ENCODE results near the gene ILDR2.

DNA sequence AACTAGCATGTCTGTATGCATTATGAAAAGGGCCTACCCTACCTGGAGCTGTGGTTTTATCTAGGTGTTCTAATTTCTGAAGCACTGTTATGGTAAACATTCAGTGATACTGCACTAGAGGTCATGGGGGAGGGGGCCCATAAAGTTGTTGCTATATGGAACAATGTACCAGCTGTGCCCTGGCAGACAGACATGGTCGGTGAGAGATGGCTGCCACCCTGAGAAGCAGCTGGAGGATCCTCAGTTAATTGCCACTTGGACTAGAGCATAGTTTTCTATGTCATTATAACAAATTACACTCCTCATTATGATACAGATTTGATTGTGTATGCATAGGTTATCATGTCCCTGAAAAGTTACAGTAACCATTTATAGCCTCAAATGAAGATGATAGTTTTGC lies 45.4 kb downstream of the ILDR2 start:
- no peak for TF ChIP-seq EZH2 (IDR thresholded peaks at IDR 0.05; ENCODE audit: low read length, missing control alignments)
- TF ChIP-seq, protein P1, sequence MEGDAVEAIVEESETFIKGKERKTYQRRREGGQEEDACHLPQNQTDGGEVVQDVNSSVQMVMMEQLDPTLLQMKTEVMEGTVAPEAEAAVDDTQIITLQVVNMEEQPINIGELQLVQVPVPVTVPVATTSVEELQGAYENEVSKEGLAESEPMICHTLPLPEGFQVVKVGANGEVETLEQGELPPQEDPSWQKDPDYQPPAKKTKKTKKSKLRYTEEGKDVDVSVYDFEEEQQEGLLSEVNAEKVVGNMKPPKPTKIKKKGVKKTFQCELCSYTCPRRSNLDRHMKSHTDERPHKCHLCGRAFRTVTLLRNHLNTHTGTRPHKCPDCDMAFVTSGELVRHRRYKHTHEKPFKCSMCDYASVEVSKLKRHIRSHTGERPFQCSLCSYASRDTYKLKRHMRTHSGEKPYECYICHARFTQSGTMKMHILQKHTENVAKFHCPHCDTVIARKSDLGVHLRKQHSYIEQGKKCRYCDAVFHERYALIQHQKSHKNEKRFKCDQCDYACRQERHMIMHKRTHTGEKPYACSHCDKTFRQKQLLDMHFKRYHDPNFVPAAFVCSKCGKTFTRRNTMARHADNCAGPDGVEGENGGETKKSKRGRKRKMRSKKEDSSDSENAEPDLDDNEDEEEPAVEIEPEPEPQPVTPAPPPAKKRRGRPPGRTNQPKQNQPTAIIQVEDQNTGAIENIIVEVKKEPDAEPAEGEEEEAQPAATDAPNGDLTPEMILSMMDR (conservative IDR thresholded peaks at IDR 0.05 in 1 of 2, IDR thresholded peaks at IDR 0.05 in 1 of 2; ENCODE audit: low read depth in 1 of 2, low read length in 2 of 2), result no peak
